Activated T-helper 1 cell treated with Interleukin-2 at 50 U/mL for 16 hours (primary cell): Measurements from ENCODE around the gene ADM.
"Not testable (repeated sequence)": the region's sequence is repeated elsewhere in the genome, so short reads cannot be mapped to it uniquely, and the experiment has no call there.

Source experiments
- DNase-seq: peaks from one replicate; pipeline ENCODE4 v3.0.0-alpha.2; 2020; ENCODE audit warnings: low read depth

The ADM gene, protein sequence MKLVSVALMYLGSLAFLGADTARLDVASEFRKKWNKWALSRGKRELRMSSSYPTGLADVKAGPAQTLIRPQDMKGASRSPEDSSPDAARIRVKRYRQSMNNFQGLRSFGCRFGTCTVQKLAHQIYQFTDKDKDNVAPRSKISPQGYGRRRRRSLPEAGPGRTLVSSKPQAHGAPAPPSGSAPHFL

DNA sequence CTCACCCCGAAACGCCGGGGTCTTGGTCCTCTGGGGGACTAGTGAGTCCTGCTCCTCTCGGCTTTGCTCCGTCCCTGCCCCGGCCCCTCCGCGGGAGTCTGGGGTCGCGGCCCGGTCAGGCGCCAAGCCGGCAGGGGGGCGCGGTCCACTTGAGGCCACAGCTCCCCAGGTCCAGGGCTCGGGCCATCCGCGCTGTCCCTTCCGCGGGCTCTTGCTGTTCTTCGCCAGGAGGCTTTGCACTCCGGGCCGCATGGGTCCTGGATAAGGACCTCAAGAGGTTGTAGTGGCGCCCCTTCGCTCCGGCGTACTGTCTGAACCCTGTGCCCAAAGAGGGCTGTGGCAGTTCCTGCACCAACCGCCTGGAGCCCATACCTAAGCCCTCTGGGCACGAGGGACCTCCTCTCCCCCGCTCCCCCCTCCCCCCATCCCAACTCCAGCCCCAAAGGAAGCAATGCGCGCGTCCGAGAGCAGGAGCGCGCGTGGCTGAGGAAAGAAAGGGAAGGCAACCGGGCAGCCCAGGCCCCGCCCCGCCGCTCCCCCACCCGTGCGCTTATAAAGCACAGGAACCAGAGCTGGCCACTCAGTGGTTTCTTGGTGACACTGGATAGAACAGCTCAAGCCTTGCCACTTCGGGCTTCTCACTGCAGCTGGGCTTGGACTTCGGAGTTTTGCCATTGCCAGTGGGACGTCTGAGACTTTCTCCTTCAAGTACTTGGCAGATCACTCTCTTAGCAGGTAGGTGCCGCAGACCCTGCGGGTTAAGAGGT lies at the start of gene ADM:
ADM (plus strand) TSS at position 579 of the 767 bp plus-strand sequence. CDS start 628 bp downstream, outside the sequence.
- no peak for DNase-seq

DNA sequence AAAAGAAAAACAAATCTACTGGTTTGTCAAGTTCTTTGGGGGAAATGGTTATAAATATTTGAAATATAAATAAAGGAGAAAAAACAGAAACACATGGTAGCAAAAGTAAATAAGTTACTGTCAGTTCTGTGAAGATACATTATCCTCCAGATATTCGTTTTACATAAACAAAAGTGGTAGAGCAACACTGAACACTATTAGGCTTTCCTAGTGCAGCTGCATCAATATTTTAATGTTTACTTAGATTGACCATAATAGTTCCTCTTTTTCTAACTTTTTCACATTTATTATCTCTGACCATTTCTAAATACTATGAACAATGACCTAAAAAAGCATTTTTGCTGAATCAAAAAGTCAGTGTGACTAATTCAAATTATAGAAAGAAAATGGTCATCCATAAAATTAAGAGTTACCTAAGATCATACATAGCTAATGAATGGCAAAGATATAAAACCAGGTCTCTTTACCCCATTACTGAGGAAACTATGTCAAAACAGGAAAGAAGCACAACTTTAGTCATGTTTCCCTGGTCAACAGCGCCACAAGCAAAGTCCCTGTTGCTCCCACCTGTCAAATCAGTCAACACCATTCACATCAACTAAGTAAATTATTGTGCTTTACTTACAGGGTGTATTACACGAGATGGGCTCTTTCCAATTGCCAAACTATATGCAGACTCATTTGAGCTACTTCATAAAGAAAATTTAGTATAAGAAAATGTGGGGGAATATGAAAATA lies 49.3 kb upstream of the ADM start:
- DNase-seq, result no peak

DNA sequence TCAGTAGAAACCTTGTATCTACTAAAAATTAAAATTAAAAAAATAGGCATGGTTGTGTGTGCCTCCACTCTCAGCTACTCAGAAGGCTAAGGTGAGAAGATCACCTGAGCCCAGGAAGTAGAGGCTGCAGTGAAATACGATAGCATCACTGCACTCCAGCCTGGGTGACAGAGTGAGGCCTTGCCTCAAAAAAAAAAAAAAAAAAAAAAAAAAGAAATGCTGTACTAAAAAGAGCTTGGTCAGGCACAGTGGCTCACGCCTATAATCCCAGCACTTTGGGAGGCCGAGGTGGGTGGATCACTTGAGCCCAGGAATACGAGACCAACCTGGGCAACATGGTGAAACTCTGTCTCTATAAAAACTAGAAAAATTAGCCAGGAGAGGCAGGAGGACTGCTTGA lies 47.4 kb upstream of the ADM start:
- DNase-seq, result no peak

DNA sequence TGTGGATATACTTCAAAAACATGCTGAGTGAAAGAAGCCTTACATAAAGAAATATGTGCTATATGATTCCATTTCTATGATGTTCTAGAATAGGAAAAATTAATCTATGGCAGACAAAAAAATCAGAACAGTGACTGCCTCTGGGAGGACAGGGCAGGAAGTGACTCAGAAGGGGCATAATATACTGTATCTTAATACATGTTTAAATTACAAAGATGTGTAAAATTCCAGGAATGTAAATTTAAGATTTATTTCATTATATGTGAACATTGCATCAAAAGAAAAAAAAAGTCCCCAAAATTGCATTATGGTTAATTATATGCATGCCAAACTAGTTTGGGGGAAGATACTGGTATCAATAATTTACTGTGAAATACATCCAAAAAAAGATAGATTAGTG lies 43.1 kb upstream of the ADM start:
- DNase-seq, result no peak

DNA sequence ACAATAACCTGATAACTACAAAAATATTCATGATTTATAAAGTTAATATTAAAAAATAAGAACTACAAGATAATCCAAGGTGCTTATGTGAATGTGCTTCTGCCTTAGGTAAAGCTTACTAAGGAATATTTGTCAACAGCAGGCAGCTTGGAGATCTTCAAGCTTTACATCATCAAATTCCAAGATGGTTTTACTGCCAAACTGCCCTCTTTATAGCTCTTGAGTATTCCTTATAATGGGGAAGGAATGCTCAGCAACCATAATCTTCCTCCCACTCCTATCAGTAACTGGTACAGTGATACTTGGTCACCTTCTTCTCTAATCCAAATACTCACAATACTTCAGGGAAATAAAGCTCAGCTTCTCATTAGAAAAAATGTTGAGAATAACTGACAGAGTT lies 40.9 kb upstream of the ADM start:
- no peak for DNase-seq

DNA sequence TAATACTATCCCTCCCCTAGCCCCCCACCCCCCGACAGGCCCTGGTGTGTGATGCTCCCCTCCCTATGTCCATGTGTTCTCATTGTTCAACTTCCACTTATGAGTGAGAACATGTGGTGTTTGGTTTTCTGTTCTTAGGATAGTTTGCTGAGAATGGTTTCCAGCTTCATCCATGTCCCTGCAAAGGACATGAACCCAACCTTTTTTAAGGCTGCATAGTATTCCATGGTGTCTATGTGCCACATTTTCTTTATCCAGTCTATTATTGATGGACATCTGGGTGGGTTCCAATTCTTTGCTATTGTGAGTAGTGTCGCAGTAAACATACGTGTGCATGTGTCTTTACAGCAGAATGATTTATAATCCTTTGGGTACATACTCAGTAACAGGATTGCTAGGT lies 40.2 kb upstream of the ADM start:
- not testable (repeated sequence) for DNase-seq

DNA sequence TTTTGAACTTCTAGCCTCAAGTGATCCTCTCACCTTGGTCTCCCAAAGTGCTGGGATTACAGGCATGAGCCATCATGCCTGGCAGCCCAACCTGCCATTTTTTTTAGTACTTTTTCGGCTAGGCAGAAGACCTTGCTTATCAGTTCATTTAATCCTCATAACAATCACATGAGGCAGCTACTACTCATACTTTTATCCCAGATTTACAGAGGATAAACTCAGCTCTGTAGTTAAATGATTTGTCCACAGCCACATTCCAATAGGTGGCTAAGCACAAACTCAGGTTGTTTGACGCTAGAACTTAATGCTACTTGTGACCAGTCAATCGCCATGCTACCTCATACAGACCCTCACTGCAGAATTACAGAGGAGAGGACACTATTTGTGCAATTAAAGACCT lies 38.9 kb upstream of the ADM start:
- DNase-seq, result no peak

DNA sequence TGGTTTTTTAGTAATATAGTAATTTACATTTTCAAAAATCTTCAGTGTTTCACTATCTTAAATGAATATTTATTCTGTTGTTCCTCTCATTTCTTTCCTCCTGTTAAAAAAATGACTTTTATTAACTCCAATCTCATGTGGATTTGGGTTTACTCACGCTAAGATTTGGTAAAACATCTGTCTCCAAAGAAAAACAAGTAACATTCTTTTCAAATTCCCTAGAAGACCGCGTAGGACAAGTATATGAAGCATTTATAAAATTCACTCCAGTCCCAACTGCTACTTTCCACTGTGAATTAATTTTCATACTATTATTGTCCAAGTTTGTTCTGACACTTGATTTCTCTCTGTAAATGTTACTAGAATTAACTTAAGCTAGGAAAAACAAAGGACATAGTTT lies 37.1 kb upstream of the ADM start:
- no peak for DNase-seq

DNA sequence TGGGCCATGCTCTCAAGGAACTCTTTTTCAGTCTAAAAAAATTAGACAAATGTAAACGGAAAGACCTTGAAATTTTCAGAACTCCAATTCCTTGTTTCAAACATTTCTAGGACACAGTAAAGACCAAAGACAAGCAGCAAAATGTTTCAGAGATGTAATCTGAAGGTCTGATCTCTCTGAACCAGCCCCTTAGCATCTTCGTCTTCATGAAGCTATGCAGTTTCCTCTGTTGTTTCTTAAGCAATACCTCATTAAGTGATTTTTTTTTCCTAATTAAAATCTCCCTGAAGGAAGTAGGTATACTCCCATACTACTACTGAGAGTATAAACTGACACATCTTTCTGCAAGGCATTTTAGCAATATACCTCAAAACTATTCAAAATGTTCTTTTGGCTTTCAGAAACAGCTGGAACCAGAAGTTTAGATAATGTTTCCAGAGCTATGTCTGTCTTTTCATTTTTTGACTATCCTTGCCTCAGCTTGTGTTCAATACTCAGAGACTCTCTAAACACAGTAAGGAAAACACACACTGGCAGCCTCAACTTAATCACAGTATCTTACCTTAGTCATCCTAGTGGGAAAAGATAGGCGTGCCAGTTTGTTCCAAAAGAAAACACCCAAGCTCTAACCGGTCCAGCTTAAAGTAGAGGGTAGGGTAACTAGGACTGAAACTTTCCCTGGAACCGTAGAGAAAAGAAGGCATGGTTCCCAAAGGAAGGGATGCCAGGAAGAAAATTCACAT lies 36.0 kb upstream of the ADM start:
- no peak for DNase-seq

DNA sequence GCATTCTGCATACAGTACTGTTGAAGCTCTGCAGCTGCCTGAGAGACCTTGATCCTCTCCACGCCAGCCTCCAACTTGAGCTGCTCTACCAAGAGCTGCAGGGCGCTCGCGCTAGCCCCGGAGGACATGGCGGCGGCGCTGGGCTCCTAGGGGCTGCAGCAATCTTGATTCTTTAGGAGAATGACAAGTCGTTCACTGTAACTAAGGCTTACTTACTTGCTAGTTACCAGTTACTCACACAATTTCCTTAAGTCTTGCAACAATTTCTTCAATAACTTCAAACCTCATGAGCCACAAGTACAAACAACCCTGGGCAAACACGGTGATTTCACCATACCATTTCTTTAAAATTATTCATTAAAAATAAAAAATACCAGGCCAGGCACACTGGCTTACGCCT lies 32.7 kb upstream of the ADM start:
- no peak for DNase-seq

DNA sequence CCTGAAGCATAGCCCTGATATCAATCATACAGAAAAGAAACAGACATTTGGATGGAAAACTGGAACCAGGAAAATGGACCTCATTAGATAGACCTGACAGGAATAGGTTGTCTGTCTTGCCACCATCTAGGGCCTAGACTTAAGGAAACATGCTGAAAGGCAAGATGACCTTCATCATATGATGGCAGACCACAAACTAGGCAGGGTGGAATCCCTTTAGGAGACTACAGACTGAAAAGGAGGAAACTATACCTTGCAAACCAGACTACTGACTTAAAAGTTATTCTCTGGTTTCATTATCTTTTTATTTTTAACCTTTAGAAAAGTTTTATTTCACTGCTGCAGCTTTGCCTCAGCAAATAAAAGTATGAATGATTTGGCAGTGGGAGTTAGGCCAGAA lies 31.1 kb upstream of the ADM start:
- no peak for DNase-seq

DNA sequence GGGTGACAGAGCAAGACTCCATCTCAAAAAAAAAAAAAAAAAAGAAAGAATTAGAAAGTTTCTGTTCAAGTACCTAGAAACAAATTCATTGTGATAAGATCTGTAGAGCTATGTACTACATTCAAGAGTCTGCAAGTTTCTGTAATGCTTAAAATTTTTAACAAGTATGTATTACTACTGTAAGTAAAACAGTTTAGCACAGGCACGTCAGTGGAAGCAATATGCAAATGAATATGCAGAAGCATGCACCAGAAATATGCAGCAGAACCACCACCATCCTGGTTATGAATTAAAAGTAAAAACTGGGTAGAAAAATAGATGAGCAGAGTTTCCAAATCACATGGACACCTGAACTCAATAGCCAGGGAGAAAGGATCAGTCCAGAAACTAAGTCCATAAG lies 30.1 kb upstream of the ADM start:
- DNase-seq, result no peak

DNA sequence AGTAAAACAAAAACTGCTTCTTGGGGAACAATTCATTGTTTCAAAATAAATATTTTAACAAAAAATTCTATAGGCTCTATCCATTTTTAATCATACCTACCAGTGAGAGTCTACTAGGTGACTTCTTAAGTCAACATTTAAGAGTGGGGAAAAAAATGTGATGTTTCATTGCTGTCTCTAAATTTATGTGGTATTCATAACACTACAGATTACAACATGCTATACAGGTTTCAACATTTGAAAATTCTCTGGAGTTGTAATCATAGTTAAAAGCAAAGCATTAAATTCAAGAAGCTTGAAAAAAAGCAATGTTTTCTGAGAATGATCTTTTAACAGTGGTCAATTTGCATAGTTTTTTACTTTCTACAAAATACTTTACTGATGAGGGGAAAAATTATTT lies 29.2 kb upstream of the ADM start:
- DNase-seq, result no peak

DNA sequence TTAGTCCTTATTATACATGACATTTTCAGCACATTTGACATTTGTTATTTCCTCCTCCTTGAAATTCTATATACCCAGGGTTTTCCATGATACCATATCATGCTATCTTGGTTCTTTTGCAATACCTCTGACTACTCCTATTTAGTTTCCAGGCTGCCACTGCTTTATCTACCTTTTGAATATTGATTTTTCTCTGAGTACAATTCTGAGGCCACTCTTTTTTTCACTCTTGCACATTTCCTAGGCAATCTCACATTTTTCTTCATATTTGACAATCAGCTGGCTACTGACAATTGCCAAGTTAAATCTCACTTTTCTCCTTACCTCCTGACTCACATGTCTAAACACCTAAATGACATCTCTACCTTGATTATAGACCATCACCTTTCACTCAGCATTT lies 22.8 kb upstream of the ADM start:
- DNase-seq, result no peak

DNA sequence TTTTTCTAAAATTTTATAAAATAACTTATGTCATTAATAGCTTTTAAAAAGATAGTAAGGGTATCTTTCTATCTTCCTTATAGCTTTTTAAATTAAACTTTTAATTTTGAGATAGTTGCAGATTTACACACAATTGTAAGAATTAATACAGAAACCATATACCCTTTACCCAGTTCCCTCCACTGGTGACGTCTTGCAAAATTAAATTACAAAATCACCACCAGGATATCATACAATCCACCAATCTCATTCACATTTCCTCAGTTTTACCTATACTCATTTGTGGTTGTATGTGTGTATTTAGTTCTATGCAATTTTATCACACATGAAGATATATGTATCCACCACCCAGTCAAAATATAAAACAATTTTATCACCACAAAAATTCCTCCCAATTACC lies 20.9 kb upstream of the ADM start:
- DNase-seq, result no peak

DNA sequence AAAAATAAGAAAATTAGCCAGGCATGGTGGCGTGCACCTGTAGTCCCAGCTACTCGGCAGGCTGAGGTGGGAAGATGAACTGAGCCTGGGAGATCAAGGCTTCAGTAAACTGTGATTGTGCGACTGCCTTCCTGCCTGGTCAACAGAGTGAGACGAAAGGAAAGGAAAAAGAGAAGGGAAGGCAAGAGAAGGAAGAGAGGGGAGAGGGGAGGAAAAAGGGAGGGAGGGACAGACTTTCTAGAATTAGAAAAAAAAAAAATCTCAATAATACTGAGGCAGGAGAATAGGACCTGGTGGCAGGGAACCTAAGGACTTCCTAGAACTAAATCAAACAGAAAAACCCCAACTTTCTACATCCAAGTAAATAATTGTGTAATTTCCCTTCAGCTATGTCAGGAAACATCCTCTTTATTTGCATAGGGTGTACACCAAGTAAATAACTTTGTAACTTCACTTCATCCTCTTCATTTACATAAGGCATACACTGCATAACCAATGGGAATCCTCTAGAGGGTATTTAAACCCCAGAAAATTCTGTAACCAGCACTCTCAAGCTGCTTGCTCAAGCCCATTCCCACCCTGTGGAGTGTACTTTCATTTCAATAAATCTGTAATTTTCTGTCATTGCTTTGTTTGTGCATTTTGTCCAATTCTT lies 19.6 kb upstream of the ADM start:
- no peak for DNase-seq

DNA sequence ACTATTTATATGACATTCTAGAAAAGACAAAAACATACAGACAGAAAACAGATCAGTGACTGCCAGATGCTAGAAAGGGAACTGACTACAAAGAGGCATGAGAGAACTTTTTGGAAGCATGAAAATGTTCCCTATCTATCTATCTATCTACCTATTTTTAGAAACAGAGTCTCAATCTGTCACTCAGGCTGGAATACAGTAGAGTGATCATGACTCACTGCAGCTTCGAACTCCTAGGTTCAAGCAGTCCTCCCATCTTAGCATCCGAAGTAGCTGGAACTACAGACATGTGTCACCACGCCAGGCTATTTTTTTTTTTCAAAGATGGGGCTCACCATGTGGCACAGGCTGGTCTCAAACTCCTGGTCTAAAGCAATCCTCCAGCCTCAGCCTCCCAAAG lies 17.7 kb upstream of the ADM start:
- no peak for DNase-seq

DNA sequence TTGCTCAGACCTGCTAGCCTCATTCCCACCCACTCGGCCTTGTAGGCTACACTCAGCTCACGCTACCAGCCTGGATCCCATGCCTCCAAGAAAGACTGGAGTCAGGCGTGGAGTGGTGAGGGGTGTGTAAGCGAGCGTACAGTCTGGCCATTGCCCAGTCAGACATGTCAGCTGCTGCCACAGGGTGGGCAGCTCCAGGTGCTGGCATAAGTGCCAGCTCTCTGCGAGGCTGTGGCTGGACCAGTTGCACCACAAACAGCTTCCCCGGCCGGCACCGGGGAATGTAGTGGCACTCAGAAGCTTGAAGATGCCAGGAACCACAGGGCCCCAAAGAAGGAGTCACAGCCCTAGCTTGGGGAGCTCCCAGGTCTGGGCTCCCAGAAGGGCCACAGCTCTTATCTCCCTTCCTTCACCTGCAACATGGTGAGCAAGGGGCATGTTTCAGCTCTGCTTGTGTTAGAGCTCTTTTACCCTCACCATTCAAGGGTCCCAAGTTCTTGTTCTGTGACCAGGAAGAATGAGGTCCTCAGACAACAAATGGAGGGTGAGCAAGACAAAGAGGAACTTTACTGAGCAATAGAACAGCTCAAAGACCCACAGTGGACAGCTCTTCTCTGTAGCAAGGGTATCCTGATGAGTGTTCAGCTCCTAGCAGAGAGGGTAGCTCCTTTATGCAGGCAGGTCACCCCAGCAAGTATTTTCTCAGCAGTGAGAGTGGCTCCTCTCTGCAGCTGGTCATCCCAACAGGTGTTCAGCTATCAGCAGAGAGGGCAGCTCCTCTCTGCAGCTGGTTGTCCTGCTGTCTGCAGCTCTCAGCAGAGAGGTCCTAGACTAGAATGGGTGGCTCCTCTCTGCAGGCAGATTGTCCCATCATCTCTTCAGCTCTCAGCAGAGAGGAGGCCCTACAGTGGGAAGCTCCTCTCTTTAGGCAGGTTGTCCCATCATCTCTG lies 16.8 kb upstream of the ADM start:
- DNase-seq, result no peak

DNA sequence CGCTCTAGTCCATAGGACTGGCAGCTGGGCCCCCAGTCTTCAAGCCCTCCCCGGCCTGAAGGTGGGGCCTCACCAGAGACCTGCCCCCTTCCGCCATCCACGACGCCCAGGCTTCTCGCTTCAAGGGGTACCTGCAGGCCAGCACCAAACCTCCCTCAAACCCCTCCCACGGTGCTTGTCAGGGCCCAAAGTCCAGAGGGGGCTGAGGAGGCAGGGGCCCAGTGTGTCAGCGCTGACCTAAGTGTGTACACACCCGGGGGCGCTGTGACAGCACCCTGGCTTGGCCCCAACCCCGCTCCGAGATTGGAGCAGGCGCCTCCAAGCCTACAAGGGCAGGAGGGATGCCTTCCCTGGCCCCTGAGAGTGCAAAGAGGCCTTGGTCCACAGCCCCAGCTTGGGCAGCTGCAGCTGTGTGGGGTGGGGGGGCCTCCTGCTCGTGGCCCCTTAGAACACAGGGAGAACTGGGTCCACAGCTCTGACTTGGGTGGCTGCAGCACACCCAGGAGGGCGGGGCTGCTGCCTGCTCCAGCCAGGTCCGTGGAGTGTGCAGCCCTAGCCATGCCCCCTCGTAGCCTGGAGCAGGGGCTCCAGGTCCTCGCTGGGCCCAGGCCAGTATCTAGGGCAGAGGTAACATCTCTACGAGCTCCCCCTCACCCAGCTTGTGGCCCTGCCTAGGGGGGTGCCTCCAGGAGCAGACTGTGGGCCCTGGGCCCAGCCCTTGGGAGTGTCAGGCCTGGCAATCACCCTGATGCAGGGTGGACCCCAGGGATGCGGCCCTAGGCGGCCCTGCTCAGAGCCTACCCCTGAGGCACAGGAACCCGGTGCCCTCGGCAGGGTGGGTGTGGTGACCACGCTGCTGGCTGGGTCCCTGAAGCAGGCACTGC lies 15.8 kb upstream of the ADM start:
- DNase-seq, result no peak
